ENCODE data around the gene GVQW3. TPM values are rescaled to one million over a fixed set of nuclear protein-coding genes. Genes with fewer than 3 reads are reported as not detected.

GVQW3 gene
- total RNA-seq (1 to 10 TPM; 5.9 to 8.2 TPM), polyA plus RNA-seq (ENCODE audit: insufficient read depth, low read depth, low replicate concordance) (11.0 TPM)
- long read RNA-seq, donor 1, partial matches to known transcripts: 0 of 4 reads
- long read RNA-seq, donor 1, other reads (novel, unspliced or antisense): 0 of 4 reads
- long read RNA-seq, donor 2, partial matches to known transcripts: 0 of 1 reads
- long read RNA-seq, donor 2, other reads (novel, unspliced or antisense): 0 of 1 reads

- peak; percentile 97 for DNase-seq
- intact Hi-C loops (cut with DNase I; ENCODE audit: low total_unique reads): no loop called here
- WGBS, 2 donors: 0 to 1% methylated on average over 21 to 39 of the region's 69 CpGs
Measured at GRCh38 chr11:76380977-76381719, at the start of gene GVQW3, which contains the start of gene THAP12. TSS of gene GVQW3 (plus strand) at chr11:76381323. CDS start at chr11:76381829, 506 bp downstream. TSS of gene THAP12 (minus strand) at chr11:76381132. CDS start at chr11:76380836, 296 bp downstream.

DNA sequence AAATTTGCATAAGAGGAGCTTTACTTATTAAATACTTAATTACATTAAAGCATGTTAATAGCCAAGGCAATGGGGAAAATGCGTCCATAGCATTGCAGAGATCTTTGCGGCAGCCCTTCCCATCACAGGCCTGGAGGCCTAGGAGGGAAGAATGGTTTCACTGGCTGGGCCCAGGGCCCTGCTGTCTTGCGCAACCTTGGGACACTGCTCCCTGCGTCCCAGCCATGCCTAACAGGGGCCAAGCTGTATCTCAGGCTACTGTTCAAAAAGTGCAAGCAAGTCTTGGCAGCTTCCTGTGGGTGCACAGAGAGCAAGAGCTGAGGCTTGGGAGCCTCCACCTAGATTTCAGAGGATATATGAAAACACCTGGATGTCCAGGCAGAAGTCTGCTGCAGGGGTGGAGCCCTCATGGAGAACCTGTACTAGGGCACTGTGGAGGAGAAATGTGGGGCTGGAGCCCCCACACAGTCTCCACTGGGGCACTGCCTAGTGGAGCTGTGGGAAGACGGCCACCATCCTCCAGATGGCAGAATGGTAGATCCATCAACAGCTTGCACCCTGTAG lies 46.2 kb upstream of the GVQW3 start:
- Histone ChIP-seq H3K36me3 (ENCODE audit: low read depth, missing control alignments) (no peaks in the 10 kb centered on the region), H3K27me3 (no peaks in the 10 kb centered on the region), H3K27ac (no peak overlapping the region), H3K9me3 (no peaks in the 10 kb centered on the region), H3K4me3 (no peak overlapping the region), H3K4me1 (no peaks in the 10 kb centered on the region)
- intact Hi-C loops (cut with DNase I; ENCODE audit: low total_unique reads): no loop called here
- WGBS, 2 donors: 91 to 98% methylated on average over 5 of the region's 5 CpGs
- TF ChIP-seq, protein P1, sequence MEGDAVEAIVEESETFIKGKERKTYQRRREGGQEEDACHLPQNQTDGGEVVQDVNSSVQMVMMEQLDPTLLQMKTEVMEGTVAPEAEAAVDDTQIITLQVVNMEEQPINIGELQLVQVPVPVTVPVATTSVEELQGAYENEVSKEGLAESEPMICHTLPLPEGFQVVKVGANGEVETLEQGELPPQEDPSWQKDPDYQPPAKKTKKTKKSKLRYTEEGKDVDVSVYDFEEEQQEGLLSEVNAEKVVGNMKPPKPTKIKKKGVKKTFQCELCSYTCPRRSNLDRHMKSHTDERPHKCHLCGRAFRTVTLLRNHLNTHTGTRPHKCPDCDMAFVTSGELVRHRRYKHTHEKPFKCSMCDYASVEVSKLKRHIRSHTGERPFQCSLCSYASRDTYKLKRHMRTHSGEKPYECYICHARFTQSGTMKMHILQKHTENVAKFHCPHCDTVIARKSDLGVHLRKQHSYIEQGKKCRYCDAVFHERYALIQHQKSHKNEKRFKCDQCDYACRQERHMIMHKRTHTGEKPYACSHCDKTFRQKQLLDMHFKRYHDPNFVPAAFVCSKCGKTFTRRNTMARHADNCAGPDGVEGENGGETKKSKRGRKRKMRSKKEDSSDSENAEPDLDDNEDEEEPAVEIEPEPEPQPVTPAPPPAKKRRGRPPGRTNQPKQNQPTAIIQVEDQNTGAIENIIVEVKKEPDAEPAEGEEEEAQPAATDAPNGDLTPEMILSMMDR (IDR thresholded peaks at IDR 0.05): no peak
- no peak for DNase-seq

More at GRCh38 chr11:76380977-76381719, at the start of gene GVQW3, which contains the start of gene THAP12:
- peak; percentile 74 for TF ChIP-seq POLR2A (IDR thresholded peaks at IDR 0.05)
- TF ChIP-seq, protein P1 (IDR thresholded peaks at IDR 0.05): peak in 1 of 3 experiments; percentile 6
- no peaks in the 10 kb centered on the region for H3K9me3 ChIP-seq
- no peaks in the 10 kb centered on the region for H3K36me3 ChIP-seq (ENCODE audit: low read depth, missing control alignments)
- H3K27ac ChIP-seq: peak within 1 kb of the TSS; percentile 60 to 87
- H3K4me1 ChIP-seq: peaks cover 14% of the 10 kb centered on the region
- H3K27me3 ChIP-seq: no peaks in the 10 kb centered on the region
- H3K4me3 ChIP-seq: peak within 1 kb of the TSS; percentile 85 to 94

- Histone ChIP-seq H3K36me3 (ENCODE audit: low read depth, missing control alignments) (no peaks in the 10 kb centered on the region), H3K4me1 (no peaks in the 10 kb centered on the region), H3K27ac (no peak overlapping the region), H3K4me3 (no peak overlapping the region), H3K27me3 (no peaks in the 10 kb centered on the region), H3K9me3 (no peaks in the 10 kb centered on the region)
- TF ChIP-seq, protein P1 (IDR thresholded peaks at IDR 0.05): no peak
- no peak for TF ChIP-seq POLR2A (IDR thresholded peaks at IDR 0.05)
- intact Hi-C loops (cut with DNase I; ENCODE audit: low total_unique reads): no loop called here
- no peak for DNase-seq
Measured at GRCh38 chr11:76335842-76336241, 45.3 kb upstream of the GVQW3 start.

- TF ChIP-seq, protein P1 (IDR thresholded peaks at IDR 0.05): no peak
- no peak for TF ChIP-seq POLR2A (IDR thresholded peaks at IDR 0.05)
- H3K27ac ChIP-seq: no peak overlapping the region
- no peaks in the 10 kb centered on the region for H3K36me3 ChIP-seq (ENCODE audit: low read depth, missing control alignments)
- intact Hi-C loops (cut with DNase I; ENCODE audit: low total_unique reads): no loop called here
- no peak overlapping the region for H3K4me3 ChIP-seq
- 97 to 98% methylated on average over 2 of the region's 2 CpGs for WGBS, 2 donors
- H3K4me1 ChIP-seq: no peaks in the 10 kb centered on the region
- no peak for DNase-seq
- H3K27me3 ChIP-seq: no peaks in the 10 kb centered on the region
- no peaks in the 10 kb centered on the region for H3K9me3 ChIP-seq
Measured at GRCh38 chr11:76336597-76336996, 44.5 kb upstream of the GVQW3 start.
